NCI-H2196 (cell line): Measurements from ENCODE around the gene SERPINA4.
"Not testable (repeated sequence)": the region's sequence is repeated elsewhere in the genome, so short reads cannot be mapped to it uniquely, and the experiment has no call there.

Experiments
- DNase-seq: peaks from one replicate; lab custom pipeline; 2025; ENCODE audit not compliant: unreplicated experiment; lab: John Stamatoyannopoulos, UW

Gene SERPINA4

DNA sequence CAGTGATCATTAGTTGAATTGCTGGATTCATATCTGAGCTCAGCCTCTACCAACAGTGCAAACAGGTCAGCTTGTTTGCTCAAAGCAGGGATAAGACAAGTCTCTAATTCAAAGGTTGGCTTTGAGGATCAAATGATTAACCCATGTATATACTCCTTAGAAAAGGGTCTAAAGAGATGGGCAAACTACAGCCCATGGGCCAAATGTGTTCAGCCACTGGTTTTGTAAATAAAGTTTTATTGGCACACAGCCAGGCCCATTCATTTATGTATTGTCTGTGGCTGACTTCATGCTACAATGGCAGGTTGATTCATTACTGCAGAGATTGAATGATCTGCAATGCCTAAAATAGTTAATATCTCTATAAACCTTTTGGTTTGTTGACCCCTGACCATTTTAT, 3.1 kb downstream of the SERPINA4 start:
- DNase-seq: no peak

DNA sequence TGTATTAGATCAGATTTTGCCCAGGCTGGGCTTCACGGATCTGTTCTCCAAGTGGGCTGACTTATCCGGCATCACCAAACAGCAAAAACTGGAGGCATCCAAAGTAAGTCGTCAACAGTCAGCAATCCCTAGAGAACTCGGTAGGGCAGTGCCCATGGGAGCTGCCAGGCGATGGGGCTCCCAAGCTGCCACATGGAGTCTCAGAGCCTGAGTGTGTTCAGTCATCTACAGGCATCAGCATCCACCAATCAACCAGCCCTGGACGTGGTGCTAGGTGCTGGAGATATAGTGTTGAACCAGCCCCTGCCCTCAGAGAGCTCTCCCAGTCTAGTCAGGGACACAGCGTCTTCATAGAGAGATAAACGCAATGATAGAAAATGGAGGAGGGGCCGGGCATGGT, 6.9 kb downstream of the SERPINA4 start:
- DNase-seq: no peak

DNA sequence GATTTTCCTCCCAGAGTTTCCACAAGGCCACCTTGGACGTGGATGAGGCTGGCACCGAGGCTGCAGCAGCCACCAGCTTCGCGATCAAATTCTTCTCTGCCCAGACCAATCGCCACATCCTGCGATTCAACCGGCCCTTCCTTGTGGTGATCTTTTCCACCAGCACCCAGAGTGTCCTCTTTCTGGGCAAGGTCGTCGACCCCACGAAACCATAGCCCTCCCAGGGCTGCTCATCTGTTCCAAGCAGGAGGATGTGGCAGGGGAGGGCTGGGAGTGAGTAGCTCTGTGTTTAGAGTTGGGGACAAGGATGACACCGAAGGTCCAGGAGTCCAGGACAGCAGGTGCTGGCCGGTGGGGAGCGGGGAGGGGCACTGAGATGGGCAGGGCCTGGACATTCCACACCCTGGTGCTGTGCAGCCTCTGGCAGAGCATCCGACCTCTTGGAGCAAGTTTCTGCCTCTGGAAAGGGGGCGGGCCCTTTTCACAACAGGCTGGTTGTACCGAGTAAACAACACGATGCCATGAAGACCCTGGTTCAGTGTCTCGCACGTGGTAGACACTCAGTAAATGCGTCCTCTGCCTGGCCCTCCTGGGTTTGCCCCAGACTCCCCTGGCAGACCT, 8.2 kb downstream of the SERPINA4 start:
- no peak for DNase-seq

DNA sequence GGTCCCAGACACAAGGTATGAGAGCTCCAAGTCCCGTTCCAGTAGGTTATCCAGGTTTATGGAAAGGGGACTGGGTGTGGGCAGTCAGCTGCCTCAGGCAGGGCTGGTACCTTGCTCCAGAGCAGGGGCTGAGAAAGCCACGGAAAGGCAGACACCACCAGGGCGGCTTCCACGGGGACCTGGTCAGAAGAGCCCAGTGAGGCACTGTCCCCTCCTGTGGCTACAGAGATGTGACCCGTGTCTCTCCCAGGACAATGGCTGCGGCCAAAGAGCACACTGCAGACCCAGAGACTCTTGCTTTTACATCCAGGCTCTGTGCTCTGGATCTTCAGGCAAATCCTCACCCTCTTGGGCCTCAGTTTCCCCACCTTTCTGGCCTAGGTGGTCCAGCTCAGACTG, 8.8 kb downstream of the SERPINA4 start:
- no peak for DNase-seq

DNA sequence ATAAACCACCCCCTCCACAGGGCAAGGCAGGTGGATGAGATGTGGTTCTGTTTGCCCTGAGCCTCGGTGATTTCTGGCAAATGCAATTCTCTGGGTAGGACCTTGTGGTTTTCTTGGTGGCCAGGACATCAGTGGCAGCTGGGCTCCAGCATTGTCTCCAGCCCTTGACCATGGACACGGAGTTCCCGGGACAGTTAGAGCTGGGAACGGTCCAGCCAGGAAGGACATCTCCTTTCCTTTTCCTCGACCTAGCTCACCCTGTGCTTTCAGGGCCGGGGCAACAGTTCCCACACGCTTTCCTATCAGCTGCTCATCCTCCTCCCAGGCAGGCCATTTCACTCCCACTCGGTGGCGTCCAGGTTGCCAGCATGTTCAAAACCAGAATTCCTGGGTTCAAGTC, 9.2 kb downstream of the SERPINA4 start:
- no peak for DNase-seq

DNA sequence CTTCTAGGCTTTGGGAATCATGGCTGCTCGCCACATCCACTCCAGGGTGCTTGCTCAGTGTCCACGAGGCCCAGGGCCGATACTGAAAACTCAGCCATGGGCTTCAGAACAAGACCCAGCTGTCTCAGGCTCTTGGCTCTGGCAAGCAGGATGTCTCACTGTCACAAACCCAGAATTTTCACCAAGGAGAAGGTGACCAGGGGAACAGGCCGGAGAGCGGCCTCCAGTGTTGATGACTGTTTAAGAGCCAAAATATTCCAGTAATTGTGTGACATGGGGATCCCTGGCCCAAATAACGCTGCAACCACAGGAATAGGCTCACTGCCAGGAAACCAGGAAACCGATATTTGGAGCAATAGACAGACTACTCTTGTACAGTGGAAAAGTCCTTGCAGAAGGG, 10.2 kb downstream of the SERPINA4 start:
- DNase-seq: no peak

DNA sequence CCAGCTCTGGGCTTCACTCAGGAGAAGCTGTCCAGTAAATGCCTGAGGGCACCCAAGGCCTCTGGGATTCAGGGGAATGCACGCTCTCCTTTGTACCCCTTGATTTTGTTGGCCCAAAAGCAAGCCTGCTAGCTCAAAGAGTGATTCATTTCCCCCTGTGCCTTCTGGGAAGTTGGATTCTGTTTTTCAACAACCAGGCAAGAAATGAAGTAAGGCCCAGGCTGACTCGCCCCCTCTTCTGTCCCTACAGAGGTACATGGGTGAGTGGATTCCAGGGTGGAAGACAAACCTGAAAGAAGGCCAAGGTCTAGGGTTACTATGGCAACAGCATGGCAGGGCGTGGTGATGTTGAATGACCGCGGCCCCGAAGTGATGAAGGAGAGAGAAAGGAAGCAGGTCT, 10.7 kb downstream of the SERPINA4 start:
- DNase-seq: no peak

DNA sequence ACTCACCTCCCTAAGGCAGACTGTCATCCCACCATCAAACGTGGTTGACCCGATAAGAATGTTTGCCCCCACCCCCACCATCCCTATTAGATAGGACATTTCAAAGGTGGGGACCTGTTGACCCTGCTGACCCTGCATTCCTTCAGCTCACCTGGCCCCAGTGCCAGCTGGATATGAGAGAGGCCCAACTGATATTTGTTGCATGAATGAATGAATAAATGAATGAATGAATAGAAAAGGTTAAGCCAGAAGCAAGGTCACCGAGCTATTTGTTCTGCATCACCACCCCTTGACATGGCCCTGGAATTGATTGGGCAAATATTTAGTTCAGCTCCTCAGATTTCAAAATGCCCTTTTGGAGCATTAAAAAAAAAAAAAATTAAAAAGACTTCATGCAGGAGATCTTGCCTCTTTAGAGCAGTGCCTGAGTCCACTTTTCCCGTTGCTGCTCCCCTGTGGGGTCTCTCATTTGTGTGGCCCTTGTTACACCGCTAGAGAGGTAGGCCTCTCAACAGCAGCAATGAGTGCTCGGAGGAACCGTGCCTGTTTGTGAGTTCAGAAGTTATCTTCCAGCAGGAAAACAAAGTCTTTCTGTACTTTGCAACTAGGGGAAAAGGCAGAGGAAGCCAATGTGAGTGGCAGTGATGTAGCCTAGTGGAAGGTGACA, 11.5 kb downstream of the SERPINA4 start:
- DNase-seq: no peak

DNA sequence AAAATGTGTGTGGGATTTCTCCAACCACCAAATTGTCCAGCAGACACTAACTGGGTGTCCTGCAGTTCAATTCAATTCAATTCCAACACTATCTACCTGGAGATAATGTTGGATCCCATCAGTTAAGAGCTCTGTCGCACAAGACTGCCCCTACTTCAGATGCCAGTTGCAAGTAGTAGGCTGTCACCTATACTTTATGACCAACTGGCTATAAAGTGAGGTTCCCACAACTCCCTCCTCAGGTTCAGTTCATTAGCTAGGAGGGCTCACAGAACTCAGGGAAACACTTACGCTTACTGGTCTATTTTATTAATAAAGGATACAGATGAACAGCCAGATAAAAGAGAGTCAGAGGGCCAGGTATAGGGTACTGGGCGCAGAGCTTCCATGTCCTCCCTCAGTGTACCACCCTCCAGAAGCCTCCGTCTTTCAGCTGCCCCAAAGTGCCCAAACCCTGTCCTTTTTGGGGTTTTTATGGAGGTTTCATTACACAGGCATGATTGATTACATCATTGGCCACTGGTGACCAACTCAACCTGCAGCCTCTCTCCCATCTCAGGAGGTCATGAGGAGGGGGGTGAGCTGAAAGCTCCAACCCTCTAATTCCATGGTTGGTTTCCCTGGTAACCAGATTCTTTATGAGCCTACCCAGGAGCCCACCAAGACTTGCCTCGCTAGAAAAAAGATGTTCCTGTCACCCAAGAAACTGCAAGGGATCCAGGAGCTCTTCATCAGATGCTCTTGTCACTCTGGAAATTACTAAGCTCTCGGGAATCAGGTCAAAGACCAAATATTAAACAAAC, 12.4 kb downstream of the SERPINA4 start:
- no peak for DNase-seq

DNA sequence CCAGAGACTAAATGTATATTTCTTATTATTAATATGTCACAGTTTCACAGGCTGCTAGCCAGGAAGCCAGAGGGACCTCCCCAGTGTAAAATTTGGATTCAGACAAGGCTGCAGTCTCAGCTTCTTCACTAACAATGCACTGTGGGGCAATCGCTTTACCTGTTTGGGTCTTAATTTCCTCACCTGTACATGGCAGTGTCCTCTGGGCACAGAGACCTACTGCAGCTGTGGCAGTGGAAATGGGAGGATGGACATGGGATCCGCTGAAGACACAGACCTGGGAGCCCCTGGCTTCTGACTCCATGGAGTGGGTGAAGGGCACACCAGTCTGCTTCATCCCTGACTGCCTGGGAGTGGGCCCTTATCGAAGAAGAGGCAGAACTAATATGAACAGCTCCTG, 13.1 kb downstream of the SERPINA4 start:
- DNase-seq: no peak

DNA sequence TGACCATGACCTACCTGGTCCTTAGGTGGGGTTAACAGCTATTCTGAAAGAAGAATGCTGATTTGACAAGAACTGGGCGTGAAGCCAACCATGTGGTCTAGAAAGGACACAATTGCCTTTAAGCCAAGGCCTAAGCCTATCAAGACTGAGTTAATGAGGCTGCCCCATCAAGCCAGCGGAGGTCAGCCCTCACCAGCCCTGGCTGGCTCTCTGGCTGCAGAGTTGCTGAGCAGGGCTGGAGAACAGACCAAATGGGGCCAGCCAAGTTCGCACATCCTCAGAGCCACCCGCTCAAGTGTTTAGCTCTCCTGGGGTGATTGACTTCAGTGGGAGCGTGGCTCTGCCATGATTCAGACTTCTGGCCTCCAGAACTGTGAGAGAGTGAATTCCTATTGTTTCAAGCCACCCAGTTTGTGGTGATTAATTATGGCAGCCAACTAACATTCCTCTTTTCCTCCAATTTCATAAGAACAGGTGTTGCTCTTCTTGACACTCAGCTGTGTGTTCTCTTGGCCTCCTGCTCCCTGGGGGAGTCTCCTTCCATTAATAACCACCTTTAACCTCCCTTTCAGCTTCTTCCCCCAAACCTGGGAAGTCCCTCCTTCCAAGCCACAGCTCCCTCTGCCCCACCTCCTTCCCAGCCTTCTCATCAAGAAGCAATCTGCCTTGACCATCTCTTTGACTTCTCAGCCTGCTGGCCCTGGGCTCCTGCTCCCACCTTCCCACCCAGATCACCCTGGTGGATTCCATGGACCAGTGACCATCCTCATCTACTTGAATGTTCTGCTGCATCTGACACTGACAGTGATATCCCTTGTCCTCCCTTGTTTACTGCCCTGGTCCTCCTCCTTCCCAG, 14.7 kb downstream of the SERPINA4 start:
- DNase-seq: no peak

DNA sequence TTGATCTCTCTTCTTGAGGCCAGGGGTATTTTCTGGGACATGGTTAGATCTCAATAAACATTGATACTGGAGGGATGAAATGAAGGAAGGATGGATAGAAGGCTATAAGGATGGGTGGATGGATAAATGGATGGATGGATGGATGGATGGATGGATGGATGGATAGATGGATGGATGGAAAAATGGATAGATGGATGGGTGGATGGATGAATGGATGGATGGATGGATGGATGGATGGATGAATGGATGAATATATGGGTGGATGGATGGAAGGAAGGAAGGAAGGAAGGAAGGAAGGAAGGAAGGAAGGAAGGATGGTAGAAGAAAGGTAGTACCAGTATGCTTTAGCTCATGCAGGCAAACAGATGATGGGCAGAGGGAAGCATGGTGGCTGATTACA, 16.2 kb downstream of the SERPINA4 start:
- DNase-seq: not testable (repeated sequence)

DNA sequence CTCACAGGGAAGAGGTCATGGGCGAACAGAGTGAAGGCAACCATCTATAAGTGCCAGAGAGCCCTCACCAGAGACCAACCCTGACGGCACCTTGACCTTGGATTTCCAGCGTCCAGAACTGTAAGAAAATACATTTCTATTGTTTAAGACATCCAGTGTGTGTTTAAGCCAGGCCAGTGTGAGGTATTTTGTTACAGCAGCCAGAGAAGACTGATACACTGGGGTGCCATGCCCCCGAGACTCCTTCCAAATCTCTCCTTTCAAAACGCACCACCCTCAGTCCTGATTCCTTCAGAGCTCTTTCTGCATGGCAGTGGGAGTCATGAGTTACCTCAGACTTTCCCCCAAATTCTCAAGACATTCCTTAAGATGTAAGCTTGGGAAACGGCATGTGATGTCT, 17.5 kb downstream of the SERPINA4 start:
- DNase-seq: no peak

DNA sequence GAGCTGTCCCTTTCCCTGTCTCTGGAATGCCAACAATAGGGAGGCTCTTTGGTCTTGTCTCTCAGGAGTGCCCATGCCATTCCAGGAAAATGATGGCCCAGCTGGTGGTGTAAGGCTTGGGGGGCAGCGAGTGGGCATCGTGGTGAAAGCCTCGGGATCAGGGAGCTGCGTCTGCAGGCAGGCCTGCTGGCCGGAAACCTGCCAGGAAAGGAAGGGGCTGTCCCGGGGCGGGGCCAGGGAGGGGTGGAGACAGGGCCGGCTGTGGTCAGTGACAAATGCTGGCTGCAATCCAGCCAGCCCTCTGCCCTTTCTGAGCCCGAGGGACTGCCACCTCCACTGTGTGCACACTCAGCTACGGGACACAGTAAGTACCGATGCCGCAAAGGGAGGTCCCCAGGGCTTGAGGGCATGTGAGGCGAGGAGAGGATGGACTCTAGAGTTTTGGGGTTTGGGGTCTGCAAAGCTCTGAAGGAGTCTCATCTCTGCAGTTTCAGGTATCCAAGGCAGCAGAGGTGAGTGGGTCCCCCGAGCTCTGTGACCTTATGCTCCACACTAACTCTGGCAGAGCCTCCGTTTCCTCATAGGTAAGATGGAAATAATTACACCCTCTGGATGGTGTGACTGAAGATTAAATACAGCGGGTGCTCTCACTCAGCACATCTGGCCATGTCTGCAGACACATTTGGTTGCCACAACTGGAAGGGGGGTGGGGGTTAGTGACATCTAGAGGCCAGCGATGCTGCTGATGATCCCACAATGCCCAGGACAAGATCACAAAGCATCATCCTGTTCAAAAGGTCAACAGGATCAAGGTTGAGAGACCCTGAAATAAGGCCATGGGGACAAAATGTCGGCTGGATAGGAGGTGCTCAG, 20.1 kb downstream of the SERPINA4 start, which contains the start of gene SERPINA5:
TSS of gene SERPINA5 (plus strand) at position 300 of the 873 bp plus-strand sequence. CDS start 5,937 bp downstream, outside the sequence.
- no peak for DNase-seq

DNA sequence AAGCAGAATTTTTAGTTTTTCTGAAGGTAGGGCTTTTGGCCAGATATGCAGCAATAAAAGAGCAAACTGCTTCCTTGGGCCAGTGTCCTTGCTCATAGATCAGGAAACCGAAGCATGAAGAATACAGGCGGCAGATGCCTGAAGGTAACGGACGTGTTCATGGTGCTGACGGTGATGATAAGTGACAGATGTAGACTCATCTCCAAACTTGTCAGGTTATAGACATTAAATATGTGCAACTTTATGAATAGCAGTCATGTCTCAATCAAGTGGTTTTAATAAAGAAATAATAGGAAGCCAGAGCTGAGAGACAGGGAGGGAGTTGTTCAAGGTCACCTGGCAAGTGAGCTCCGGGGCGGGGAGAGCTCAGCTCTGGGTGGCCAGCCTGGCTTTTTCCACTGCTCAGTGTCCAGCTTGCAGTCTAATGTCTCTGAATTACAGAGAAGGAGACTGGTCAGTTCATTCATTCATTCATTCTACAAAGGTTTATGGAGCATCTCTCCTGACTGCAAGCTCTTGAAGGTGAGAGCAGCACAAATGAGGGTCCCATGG, 21.0 kb downstream of the SERPINA4 start:
- no peak for DNase-seq

DNA sequence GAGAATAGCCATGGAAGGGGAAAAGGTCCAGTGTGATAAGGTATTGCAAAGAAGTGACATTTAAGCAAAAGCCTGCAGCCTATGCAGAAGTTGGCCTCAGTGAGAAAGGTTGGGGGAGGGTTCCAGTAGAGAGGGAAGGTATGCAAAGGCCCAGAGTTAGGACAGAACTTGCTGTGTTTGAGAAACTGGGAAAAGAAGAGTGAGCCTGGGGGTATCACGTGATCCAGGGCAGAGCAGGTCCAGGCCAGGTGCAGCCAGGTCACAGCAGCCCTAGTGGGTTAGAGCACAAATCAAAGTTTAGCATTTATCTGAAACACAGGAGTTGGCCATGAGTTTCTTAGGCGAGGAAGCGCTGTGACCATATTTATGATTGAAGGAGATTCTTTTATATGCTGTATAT, 21.6 kb downstream of the SERPINA4 start:
- no peak for DNase-seq

DNA sequence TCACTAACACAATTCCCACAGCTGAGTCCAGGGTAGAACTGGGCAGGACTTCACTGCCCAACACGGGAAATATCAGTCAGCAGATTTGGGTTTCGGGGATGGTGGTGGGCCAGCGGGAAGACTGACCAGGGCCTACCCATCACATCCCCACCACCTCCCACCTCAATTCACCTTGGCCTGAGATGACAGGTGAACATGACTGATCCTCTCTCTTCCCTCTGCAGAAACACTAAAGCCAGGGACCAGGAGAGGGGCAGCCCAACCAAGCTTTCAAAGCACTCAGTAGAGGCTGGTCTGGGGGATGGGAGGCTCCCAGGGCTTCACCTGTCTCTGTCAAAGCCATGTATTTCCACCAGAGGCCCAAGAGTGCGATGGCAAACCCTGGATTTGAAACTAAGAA, 22.3 kb downstream of the SERPINA4 start:
- DNase-seq: no peak

DNA sequence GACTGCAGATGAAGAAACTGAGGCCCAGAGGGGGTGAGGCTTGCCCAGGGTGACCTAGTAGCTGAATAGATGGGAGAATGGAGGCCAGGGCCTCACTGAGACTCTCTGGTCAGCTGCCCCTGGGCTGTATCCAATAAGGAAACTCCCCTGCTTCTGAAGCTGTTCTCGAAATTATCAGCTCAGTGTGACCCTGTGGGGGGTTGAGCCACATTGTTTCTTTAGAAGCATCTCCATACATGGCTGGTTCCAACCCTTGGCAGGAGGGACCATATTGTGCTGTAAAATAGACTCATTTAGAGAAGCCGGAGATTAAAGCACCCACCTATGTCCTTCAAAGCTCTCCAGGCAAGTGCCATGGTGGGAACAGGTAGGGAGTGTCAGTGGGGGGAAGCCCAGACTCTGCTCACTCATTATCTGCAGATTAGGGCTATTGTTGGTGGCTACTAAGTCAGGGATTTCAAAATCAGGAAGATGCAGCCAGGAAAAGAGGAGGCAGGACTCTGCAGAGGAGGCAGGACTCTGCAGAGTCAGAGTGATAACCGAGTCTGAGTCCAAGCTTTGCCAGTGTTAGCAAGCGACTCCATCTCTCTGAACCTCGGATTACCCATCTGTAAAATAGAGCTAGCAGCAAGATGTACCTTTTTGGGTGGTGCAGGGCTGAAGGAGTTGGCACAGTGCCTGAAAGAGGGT, 23.5 kb downstream of the SERPINA4 start:
- DNase-seq: no peak

DNA sequence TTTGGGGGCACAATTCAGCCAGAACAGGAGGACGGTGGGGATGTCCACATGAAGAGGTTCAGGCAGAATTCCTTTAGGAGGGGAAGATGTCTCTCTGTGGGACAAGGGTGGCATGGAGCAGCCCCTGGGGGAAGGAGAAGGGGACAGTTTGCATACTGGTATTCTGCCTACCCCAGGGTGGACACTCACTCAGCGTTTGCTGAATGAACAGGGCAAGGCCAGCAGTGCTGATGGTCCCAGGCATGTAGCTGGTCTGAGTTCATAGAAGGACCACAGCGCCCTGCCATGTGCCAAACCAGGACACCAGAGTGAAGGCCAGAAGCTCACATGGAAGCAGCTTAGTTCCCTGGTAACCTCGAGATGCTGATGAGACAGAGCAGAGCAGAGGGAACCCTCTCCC, 25.4 kb downstream of the SERPINA4 start:
- no peak for DNase-seq
